H9 (cell line): ENCODE measurements around the gene PRDM2. TPM values are rescaled to one million over a fixed set of nuclear protein-coding genes. Genes with fewer than 3 reads are reported as not detected.

Source experiments
- DNase-seq: peaks from one replicate; pipeline ENCODE4 v3.0.0-alpha.2; 2017
- H2AFZ ChIP-seq: one replicate; pipeline ENCODE4 v1.6.1; 2013; ENCODE audit warnings: mild to moderate bottlenecking, low read length, control low read depth, moderate library complexity
- H2AK5ac ChIP-seq: 2 replicates; pipeline ENCODE4 v1.6.1; 2013; ENCODE audit warnings: low read length, control low read depth, mixed read lengths; ENCODE audit not compliant: insufficient read length
- H2BK120ac ChIP-seq: one replicate; pipeline ENCODE4 v1.6.1; 2013; ENCODE audit warnings: low read depth, mild to moderate bottlenecking, low read length, control low read depth, inconsistent platforms; ENCODE audit not compliant: poor library complexity, severe bottlenecking
- H2BK12ac ChIP-seq: 2 replicates; pipeline ENCODE4 v1.6.1; 2013; ENCODE audit warnings: low read length, control low read depth, mixed read lengths, low read depth; ENCODE audit not compliant: insufficient read length
- H2BK15ac ChIP-seq: 2 replicates; pipeline ENCODE4 v1.6.1; 2013; ENCODE audit warnings: low read depth, low read length, control low read depth
- H2BK20ac ChIP-seq: one replicate; pipeline ENCODE4 v1.6.1; 2013; ENCODE audit warnings: low read depth, mild to moderate bottlenecking, low read length, control low read depth, inconsistent platforms; ENCODE audit not compliant: poor library complexity, severe bottlenecking
- H2BK5ac ChIP-seq: 2 replicates; pipeline ENCODE4 v1.6.1; 2013; ENCODE audit warnings: low read length, control low read depth, mixed read lengths; ENCODE audit not compliant: insufficient read length
- H3K14ac ChIP-seq: 2 replicates; pipeline ENCODE4 v1.6.1; 2013; ENCODE audit warnings: low read length, control low read depth; ENCODE audit not compliant: insufficient read depth
- H3K18ac ChIP-seq: 2 replicates; pipeline ENCODE4 v1.6.1; 2013; ENCODE audit warnings: low read depth, mild to moderate bottlenecking, mixed read lengths, low read length, control low read depth; ENCODE audit not compliant: insufficient read length
- H3K23ac ChIP-seq: 2 replicates; pipeline ENCODE4 v1.6.1; 2013; ENCODE audit warnings: low read length, control low read depth, mixed read lengths, low read depth; ENCODE audit not compliant: insufficient read length
- H3K23me2 ChIP-seq: 2 replicates; pipeline ENCODE4 v1.6.1; 2013; ENCODE audit warnings: low read depth, mild to moderate bottlenecking, mixed read lengths, low read length, control low read depth; ENCODE audit not compliant: insufficient read length, poor library complexity, severe bottlenecking
- H3K27ac ChIP-seq: 2 replicates; pipeline ENCODE4 v1.5.1; 2013; ENCODE audit warnings: low read length, control low read depth, mixed read lengths, low read depth; ENCODE audit not compliant: insufficient read length
- H3K27me3 ChIP-seq: 2 replicates; pipeline ENCODE4 v1.6.1; 2013; ENCODE audit warnings: low read length, control low read depth, inconsistent platforms; ENCODE audit not compliant: insufficient read depth
- H3K4ac ChIP-seq: 2 replicates; pipeline ENCODE4 v1.6.1; 2013; ENCODE audit warnings: low read depth, mild to moderate bottlenecking, control low read depth, inconsistent platforms, low read length, moderate library complexity
- H3K4me1 ChIP-seq: 2 replicates; pipeline ENCODE4 v1.6.1; 2013; ENCODE audit warnings: low read length, control low read depth, inconsistent platforms; ENCODE audit not compliant: insufficient read depth
- H3K4me2 ChIP-seq: 2 replicates; pipeline ENCODE4 v1.6.1; 2013; ENCODE audit warnings: low read length, control low read depth, mixed read lengths; ENCODE audit not compliant: insufficient read length, insufficient read depth
- H3K56ac ChIP-seq: 2 replicates; pipeline ENCODE4 v1.6.1; 2013; ENCODE audit warnings: low read depth, mild to moderate bottlenecking, mixed read lengths, low read length, control low read depth; ENCODE audit not compliant: insufficient read length
- H3K79me1 ChIP-seq: 2 replicates; pipeline ENCODE4 v1.6.1; 2013; ENCODE audit warnings: low read depth, mild to moderate bottlenecking, moderate library complexity, low read length, control low read depth, inconsistent platforms; ENCODE audit not compliant: insufficient read depth, poor library complexity, severe bottlenecking
- H3K79me2 ChIP-seq: 2 replicates; pipeline ENCODE4 v1.6.1; 2013; ENCODE audit warnings: low read length, control low read depth, inconsistent platforms; ENCODE audit not compliant: insufficient read depth
- H3K9ac ChIP-seq: 2 replicates; pipeline ENCODE4 v1.6.1; 2013; ENCODE audit warnings: low read length, control low read depth, mixed read lengths; ENCODE audit not compliant: insufficient read length; ENCODE audit errors: extremely low read depth
- H3K9me3 ChIP-seq: one replicate; pipeline ENCODE4 v1.6.1; 2013; ENCODE audit warnings: low read depth, low read length, inconsistent platforms; ENCODE audit not compliant: control insufficient read depth
- H3T11ph ChIP-seq: one replicate; pipeline ENCODE4 v1.6.1; 2013; ENCODE audit warnings: mild to moderate bottlenecking, low read length, control low read depth, inconsistent platforms
- H4K20me1 ChIP-seq: one replicate; pipeline ENCODE4 v1.6.1; 2013; ENCODE audit not compliant: control insufficient read depth, insufficient read length, insufficient read depth
- H4K5ac ChIP-seq: 2 replicates; pipeline ENCODE4 v1.6.1; 2013; ENCODE audit warnings: low read depth, mild to moderate bottlenecking, mixed read lengths, low read length, control low read depth; ENCODE audit not compliant: insufficient read length
- H4K8ac ChIP-seq: replicated peaks from 2 replicates; pipeline ENCODE4 v1.6.1; 2013; ENCODE audit warnings: low read length, control low read depth, mixed read lengths, low read depth; ENCODE audit not compliant: insufficient read length
- H4K91ac ChIP-seq: 2 replicates; pipeline ENCODE4 v1.6.1; 2013; ENCODE audit warnings: low read depth, mild to moderate bottlenecking, moderate library complexity, mixed read lengths, low read length, control low read depth; ENCODE audit not compliant: insufficient read length
- H3K27ac Mint-ChIP-seq, 3 experiments: 2 replicates in 2 of 3; 3 replicates in 1 of 3; pipeline ENCODE4 v1.8.0; 2020 to 2021; ENCODE audit warnings: mixed read lengths in 3 of 3, mild to moderate bottlenecking in 1 of 3, moderate library complexity in 1 of 3
- H3K27me3 Mint-ChIP-seq: 2 replicates; pipeline ENCODE4 v1.8.0; 2021; ENCODE audit warnings: low read depth, mild to moderate bottlenecking, moderate library complexity, mixed read lengths
- H3K36me3 Mint-ChIP-seq, 3 experiments: 2 replicates in 2 of 3; 3 replicates in 1 of 3; pipeline ENCODE4 v1.8.0; 2020 to 2021; ENCODE audit warnings: low read depth in 3 of 3, mixed read lengths in 3 of 3; ENCODE audit not compliant: insufficient read depth in 1 of 3
- H3K4me1 Mint-ChIP-seq, 2 experiments: 2 replicates each; pipeline ENCODE4 v1.8.0; 2020; ENCODE audit warnings: mixed read lengths in 2 of 2
- H3K4me3 Mint-ChIP-seq, 2 experiments: 2 replicates in 1 of 2; 3 replicates in 1 of 2; pipeline ENCODE4 v1.8.0; 2020 to 2021; ENCODE audit warnings: mild to moderate bottlenecking in 2 of 2, mixed read lengths in 2 of 2, moderate library complexity in 1 of 2
- H3K9me3 Mint-ChIP-seq, 2 experiments: 2 replicates in 1 of 2; 3 replicates in 1 of 2; pipeline ENCODE4 v1.8.0; 2020; ENCODE audit warnings: mild to moderate bottlenecking in 2 of 2, mixed read lengths in 2 of 2, moderate library complexity in 1 of 2
- WGBS: extraction: QIAGEN DNeasy Blood & Tissue Kit; methylation state at CpG from one replicate; pipeline ENCODE4 v1.1.7; 2013; ENCODE audit warnings: missing lambda C conversion rate, low lambda C conversion rate, mixed read lengths; ENCODE audit not compliant: insufficient read length; ENCODE audit errors: extremely low coverage; 5-methylcytosine and 5-hydroxymethylcytosine counted together
- total RNA-seq: library from RNA; stranded (reverse); gene quantifications from 2 replicates; pipeline ENCODE4 v1.2.1, GENCODE V29; 2021
- TF ChIP-seq, protein P1 (sequence below): fragments of 200-600 bp; sonication (generic); conservative IDR thresholded peaks from 3 replicates; pipeline ENCODE4 v1.8.0; 2021; ENCODE audit warnings: antibody characterized with exemption, mild to moderate bottlenecking

Gene PRDM2
- total RNA-seq, 1 experiment from 2014 or later, result 24.5 TPM

DNA sequence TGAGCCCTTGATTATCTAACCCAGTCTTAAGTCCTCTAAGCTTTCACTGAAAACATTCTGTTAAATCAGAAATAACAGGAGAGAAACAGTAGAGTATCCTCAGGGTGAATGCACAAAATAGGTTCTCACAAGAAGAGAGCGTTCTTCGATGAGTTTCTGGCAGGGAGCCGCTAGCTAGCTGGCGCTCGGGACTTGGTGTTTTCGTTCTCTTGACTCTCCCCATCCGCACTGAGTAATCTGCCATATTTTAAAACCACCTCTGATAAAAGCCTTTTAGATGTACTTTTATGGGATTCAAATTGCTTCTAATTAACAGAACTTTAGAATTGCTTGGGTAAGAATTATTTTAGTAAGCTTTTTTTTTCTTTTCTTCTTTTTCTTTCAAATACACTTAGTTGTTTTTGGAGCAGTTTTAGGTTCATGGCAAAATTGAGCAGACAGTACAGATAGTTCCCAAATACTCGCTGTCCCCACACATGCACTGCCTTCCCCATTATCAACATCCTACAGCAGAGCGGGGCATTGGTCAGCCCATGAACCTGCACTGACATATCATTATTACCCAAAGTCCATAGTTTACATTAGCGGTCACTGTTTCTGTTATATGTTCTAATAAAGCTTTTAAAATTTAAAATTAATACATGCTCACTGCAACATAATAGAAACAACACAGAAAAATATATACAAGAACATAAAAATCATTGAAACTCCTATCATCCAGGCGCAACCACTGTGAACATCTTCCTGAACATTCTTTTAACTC lies 35.4 kb downstream of the PRDM2 start:
- Histone ChIP-seq H2BK120ac (no peak overlapping the region), H3K14ac (no peak overlapping the region), H4K5ac (no peak overlapping the region), H3K9me3 (no peaks in the 10 kb centered on the region), H2BK20ac (no peak overlapping the region), H3K27ac (no peak overlapping the region), H3K18ac (no peak overlapping the region), H2AK5ac (no peak overlapping the region), H4K91ac (no peak overlapping the region), H2BK12ac (no peak overlapping the region), H3K4me2 (no peak overlapping the region), H3K79me1 (no peaks in the 10 kb centered on the region), H3K9ac (no peak overlapping the region), H2AFZ (no peak overlapping the region), H2BK5ac (no peak overlapping the region), H4K20me1 (no peaks in the 10 kb centered on the region), H3T11ph (no peak overlapping the region), H3K79me2 (no peaks in the 10 kb centered on the region), H3K27me3 (no peaks in the 10 kb centered on the region), H3K56ac (no peak overlapping the region), H3K23ac (no peak overlapping the region), H3K4me1 (no peaks in the 10 kb centered on the region), H3K4ac (no peak overlapping the region), H3K23me2 (no peaks in the 10 kb centered on the region), H2BK15ac (no peak overlapping the region), H4K8ac (no peak overlapping the region)
- Mint-ChIP-seq H3K4me3 (no peak overlapping the region), H3K36me3 (no peaks in the 10 kb centered on the region), H3K27me3 (no peaks in the 10 kb centered on the region; the same call in 1 of the 2 replicates), H3K4me1 (no peaks in the 10 kb centered on the region), H3K9me3 (no peaks in the 10 kb centered on the region), H3K27ac (no peak overlapping the region)
- no CpG with 5 or more reads among the region's 11 CpGs for WGBS
- TF ChIP-seq, protein P1, sequence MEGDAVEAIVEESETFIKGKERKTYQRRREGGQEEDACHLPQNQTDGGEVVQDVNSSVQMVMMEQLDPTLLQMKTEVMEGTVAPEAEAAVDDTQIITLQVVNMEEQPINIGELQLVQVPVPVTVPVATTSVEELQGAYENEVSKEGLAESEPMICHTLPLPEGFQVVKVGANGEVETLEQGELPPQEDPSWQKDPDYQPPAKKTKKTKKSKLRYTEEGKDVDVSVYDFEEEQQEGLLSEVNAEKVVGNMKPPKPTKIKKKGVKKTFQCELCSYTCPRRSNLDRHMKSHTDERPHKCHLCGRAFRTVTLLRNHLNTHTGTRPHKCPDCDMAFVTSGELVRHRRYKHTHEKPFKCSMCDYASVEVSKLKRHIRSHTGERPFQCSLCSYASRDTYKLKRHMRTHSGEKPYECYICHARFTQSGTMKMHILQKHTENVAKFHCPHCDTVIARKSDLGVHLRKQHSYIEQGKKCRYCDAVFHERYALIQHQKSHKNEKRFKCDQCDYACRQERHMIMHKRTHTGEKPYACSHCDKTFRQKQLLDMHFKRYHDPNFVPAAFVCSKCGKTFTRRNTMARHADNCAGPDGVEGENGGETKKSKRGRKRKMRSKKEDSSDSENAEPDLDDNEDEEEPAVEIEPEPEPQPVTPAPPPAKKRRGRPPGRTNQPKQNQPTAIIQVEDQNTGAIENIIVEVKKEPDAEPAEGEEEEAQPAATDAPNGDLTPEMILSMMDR, result no peak
- no peak for DNase-seq
